Activated naive CD4-positive, alpha-beta T cell treated with anti-CD3 and anti-CD28 coated beads for 36 hours (primary cell): Measurements from ENCODE around the gene AACS. TPM values are rescaled to one million over a fixed set of nuclear protein-coding genes. Genes with fewer than 3 reads are reported as not detected.

Source experiments
- CTCF ChIA-PET: fragments of 350-600 bp; sonication (Branson Sonifier 250); formaldehyde crosslinking; loops from one replicate; lab custom pipeline; 2021; ENCODE audit warnings: antibody characterized with exemption; lab: Charles Lee
- DNase-seq: peaks from one replicate; pipeline ENCODE4 v3.0.0-alpha.2; 2020
- H3K27ac Mint-ChIP-seq: one replicate; pipeline ENCODE4 v1.8.0; 2021; ENCODE audit warnings: mild to moderate bottlenecking, mixed read lengths
- H3K27me3 Mint-ChIP-seq: one replicate; pipeline ENCODE4 v1.8.0; 2021; ENCODE audit warnings: low read depth, mixed read lengths
- H3K36me3 Mint-ChIP-seq: one replicate; pipeline ENCODE4 v1.8.0; 2021; ENCODE audit warnings: low read depth, mixed read lengths
- H3K4me1 Mint-ChIP-seq: one replicate; pipeline ENCODE4 v1.8.0; 2021; ENCODE audit warnings: low read depth, mixed read lengths
- H3K4me3 Mint-ChIP-seq: one replicate; pipeline ENCODE4 v1.8.0; 2021; ENCODE audit warnings: mild to moderate bottlenecking, moderate library complexity, mixed read lengths
- H3K9me3 Mint-ChIP-seq: one replicate; pipeline ENCODE4 v1.8.0; 2021; ENCODE audit warnings: mixed read lengths
- intact Hi-C: fragments of 100-400 bp; cut with micrococcal nuclease; formaldehyde crosslinking; loops from one replicate; pipeline ENCODE4 v1.15.1; 2023
- total RNA-seq, 2 experiments: library from RNA; stranded (reverse); gene quantifications; one replicate each; pipeline ENCODE4 v1.2.3, GENCODE V29; 2021

Gene AACS
- total RNA-seq, 2 experiments from 2014 or later = 10.6 to 11.2 TPM

DNA sequence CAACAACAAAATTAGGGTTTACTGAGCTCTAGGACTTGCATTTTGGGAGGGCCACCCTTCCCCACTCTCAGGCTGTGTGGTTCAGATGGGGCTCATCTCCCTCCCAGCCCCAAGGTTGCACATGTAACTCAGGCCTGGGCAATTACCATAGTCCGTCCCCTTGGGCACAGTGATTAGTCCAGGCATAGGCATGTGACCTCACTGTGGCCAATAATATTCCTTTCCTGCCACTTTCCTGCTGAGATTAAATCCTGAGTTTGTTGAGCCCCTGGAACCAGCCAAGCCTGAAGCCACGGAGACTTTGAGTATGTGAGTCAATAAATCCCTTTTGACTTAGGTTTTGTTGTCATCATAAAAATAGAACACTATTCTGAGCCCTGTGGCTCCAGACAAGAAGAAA, 113.0 kb downstream of the AACS start:
- Mint-ChIP-seq H3K4me3 (no peak overlapping the region), H3K9me3 (no peaks in the 10 kb centered on the region), H3K27me3 (peaks cover 29% of the 10 kb centered on the region), H3K27ac (no peak overlapping the region), H3K36me3 (no peaks in the 10 kb centered on the region), H3K4me1 (peaks cover 2% of the 10 kb centered on the region)
- CTCF ChIA-PET = no interaction called here
- no peak for DNase-seq
- intact Hi-C loops = no loop called here

DNA sequence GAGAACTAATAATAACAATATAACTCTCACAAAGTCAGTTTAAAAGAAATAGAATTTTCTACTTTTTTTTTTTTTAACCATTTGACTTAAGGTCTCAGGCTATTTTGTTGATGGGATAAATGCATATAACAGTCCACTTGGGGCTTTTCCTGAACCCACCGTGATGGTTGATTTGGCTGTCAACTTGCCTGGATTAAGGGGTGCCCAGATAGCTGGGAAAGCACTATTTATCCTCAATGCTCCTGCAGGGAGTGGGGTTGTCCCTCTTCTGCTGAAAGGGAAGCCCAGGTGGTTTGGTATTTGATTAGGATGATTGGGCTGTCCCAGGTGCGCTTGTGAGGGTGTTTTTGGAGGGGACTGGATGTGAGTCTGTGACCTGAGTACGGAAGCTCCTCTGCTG, 114.9 kb downstream of the AACS start:
- no peaks in the 10 kb centered on the region for H3K9me3 Mint-ChIP-seq
- no peak for DNase-seq
- H3K36me3 Mint-ChIP-seq = no peaks in the 10 kb centered on the region
- peaks cover 3% of the 10 kb centered on the region for H3K4me1 Mint-ChIP-seq
- no peak overlapping the region for H3K27ac Mint-ChIP-seq
- CTCF ChIA-PET = no interaction called here
- peaks cover 44% of the 10 kb centered on the region for H3K27me3 Mint-ChIP-seq
- intact Hi-C loops = loop anchor here (5.0 to 10.0 kb wide), 3 partner anchors 355 to 1695 kb away; no protein-coding TSS in a partner anchor
- no peak overlapping the region for H3K4me3 Mint-ChIP-seq

DNA sequence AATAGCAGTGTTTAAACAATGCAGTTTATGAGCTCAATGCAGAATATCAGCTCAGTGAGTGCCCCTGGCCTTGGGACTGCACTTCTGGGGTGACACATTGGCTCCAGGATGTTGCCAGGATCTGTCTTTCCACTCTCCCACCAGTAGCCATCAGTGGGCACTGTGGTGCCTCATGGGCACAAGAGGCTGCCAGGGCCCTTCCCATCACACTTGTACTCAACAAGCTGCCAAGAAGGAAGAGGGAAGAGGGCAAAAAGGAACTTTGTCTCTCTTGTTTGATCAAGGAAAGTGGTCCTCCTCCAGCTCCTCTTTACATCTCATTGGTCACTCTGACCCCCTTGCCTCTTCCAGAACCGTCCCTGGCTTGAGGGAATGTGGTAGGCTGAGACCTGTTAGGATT, 115.9 kb downstream of the AACS start:
- H3K27ac Mint-ChIP-seq = no peak overlapping the region

DNA sequence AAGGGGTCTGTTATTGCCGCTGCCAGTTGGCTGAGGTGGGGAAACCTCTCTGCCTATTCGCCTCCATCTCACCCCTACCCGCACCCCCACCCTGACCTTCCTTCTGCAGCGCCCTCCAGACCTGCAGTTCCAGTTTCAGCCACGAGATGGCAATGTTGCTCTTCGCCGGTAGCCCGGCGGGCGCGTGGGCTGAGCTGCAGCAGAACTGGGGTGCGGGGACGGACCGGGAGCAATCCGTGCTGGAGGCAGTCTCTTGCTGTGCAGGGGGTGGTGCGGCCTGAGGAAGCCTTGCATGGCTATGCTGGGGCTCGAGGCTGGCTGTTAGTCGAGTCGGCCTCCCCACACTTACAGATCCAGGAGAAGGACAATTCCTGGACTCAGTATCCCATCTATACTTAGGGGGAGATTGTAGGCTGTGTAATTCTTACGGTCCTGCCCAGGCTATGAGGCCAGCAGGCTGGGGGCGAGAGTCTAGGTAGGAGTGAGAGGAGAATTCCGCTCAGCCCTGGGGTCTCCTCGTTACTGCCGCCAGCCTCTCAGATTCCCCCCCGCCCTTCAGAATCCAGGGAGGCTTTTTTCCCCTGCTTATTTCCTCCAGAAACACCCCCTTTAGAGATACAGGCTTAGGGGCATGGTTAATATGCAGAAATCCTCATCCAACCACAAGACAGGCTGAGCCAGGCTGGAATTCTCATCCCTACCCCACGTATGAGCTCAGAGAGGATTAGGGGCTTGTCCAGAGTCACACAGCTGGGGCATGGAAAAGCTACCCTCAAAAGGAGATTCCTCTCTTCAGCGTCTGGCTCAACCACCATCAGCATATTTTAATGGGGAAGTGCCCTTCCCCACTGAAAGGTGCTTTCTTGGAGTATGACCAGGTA, 118.2 kb downstream of the AACS start:
- Mint-ChIP-seq H3K27ac (no peak overlapping the region), H3K27me3 (peaks cover 46% of the 10 kb centered on the region), H3K9me3 (no peaks in the 10 kb centered on the region), H3K36me3 (no peaks in the 10 kb centered on the region), H3K4me1 (peaks cover 6% of the 10 kb centered on the region), H3K4me3 (no peak overlapping the region)
- CTCF ChIA-PET = interaction anchor here (0.7 to 2.1 kb wide), 10 partner anchors 13 to 219 kb away, joined by 3 to 8 read pairs (median 4); no protein-coding TSS in a partner anchor
- intact Hi-C loops = loop anchor here (1.0 to 10.0 kb wide), 6 partner anchors 147 to 1691 kb away; no protein-coding TSS in a partner anchor
- DNase-seq = peak; percentile 83

More for the DNA sequence above, 115.9 kb downstream of the AACS start:
- Mint-ChIP-seq H3K9me3 (no peaks in the 10 kb centered on the region), H3K4me1 (peaks cover 6% of the 10 kb centered on the region), H3K27me3 (peaks cover 48% of the 10 kb centered on the region), H3K4me3 (no peak overlapping the region), H3K36me3 (no peaks in the 10 kb centered on the region)
- CTCF ChIA-PET = no interaction called here
- DNase-seq = no peak
- intact Hi-C loops = loop anchor here (5.0 to 10.0 kb wide), 3 partner anchors 354 to 1694 kb away; no protein-coding TSS in a partner anchor

DNA sequence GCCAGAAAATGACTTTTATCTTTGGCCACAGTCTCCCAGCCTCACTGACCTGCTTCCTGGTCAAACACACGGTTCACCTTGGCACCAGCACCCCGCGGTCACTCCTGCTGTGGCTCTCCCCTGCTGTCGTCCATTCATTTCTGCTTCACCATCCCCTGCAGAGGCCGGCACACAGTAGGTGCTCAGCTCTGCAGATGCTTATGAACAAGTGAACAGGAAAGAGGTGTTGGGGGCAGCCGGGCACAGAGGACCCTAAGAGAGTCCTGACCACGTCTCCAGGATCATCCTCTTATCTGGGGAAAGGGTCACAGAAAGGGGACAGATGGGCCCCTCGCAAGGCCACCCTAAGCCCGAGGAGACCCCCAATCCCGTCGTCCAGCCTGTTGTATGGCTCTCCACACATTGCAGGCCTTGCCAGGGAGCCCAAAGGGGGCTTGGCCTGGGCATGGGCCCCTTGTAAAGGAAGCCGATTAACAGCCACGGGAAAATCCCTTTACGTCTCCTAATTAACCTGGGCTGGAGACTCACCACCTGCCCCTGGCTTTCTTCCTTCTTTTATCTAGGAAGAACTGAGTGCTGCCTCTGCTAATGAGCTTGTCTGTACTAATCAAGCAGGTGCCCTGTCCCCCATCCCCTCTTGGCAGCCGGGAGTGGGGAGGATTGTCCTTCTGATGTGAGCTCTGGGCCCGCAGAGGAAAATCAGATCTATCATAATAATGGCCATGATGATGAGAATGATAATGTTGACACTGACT, 119.2 kb downstream of the AACS start:
- H3K27ac Mint-ChIP-seq = no peak overlapping the region
- intact Hi-C loops = loop anchor here (5.0 to 10.0 kb wide), 3 partner anchors 350 to 1690 kb away; no protein-coding TSS in a partner anchor
- CTCF ChIA-PET = interaction anchor here (0.7 to 2.1 kb wide), 7 partner anchors 14 to 220 kb away, joined by 3 to 8 read pairs (median 4); no protein-coding TSS in a partner anchor

DNA sequence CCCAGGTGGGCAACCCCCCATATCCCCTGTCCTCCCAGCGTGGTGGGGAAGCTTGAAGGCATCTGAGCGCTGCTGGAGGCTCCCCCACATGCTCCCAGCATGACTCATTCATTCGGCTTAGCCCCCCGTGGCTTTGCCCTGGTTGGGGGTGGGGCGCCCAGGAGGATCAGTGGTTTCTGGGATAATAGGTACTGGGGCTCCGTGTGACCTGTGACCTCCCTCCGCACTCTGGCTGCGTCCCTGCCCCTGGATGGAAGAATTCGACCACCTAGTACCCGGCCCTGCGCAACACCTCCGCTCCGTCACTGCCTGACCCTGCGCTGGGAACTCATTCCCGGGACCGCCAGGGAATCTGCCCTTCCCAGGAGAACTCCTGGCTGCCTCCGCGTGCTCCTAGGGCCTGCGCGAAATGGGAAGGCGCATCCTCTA, 120.1 kb downstream of the AACS start:
- Mint-ChIP-seq H3K36me3 (no peaks in the 10 kb centered on the region), H3K4me1 (peaks cover 6% of the 10 kb centered on the region), H3K27ac (no peak overlapping the region), H3K9me3 (no peaks in the 10 kb centered on the region), H3K4me3 (no peak overlapping the region), H3K27me3 (peaks cover 54% of the 10 kb centered on the region)
- CTCF ChIA-PET = interaction anchor here (0.7 to 1.1 kb wide), 2 partner anchors 218 to 219 kb away, joined by 3 read pairs; no protein-coding TSS in a partner anchor
- DNase-seq = no peak
- intact Hi-C loops = loop anchor here (10.0 kb wide), 2 partner anchors 349 to 1689 kb away; no protein-coding TSS in a partner anchor

More for the DNA sequence above, 119.2 kb downstream of the AACS start:
- Mint-ChIP-seq H3K27me3 (peaks cover 53% of the 10 kb centered on the region), H3K9me3 (no peaks in the 10 kb centered on the region), H3K4me1 (peaks cover 6% of the 10 kb centered on the region), H3K4me3 (no peak overlapping the region), H3K36me3 (no peaks in the 10 kb centered on the region)
- no peak for DNase-seq

DNA sequence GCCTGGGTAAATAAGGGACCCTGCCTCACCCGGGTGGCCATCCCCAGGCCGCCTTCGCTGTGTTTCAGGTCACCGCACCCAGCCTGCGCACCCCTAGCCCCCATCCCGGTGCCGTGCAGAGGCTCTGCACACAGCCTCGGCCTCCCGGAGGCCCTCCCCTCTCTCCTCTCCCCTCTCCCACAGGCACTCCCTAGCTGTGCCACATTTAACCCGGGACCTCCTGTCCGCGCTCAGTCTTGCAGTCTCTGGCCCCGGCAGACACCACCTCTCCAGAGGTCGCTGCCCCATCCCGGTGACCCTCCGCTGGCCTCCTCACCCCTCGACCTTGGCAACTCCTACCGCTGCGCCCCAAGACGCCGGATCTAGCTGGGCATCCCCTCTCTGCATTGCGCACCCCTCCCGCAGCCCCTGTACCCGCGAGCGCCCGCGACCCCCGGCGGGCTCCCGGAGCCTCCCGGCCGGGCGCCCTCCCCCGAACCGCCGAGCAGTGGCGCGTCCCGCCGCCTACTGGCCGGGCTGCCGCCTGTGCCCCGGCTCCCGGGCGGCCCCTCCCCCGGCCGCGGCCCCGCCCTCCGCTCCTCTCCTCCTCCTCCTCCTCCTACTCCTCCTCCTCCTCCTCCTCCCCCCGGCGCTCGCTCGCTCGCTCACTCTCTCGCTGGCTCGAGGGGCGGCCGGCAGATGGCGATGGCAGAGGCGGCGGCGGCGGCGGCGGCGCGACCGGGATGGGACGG, 120.7 kb downstream of the AACS start, which contains the start of gene TMEM132B:
Gene TMEM132B, plus strand, starts transcription at position 647 of the 731 bp plus-strand sequence.
- H3K27me3 Mint-ChIP-seq = peaks cover 54% of the 10 kb centered on the region
- peak; percentile 73 for DNase-seq
- no peak within 1 kb of the TSS for H3K4me3 Mint-ChIP-seq
- H3K4me1 Mint-ChIP-seq = peaks cover 6% of the 10 kb centered on the region
- intact Hi-C loops = loop anchor here (10.0 kb wide), 2 partner anchors 349 to 1689 kb away; no protein-coding TSS in a partner anchor
- no peaks in the 10 kb centered on the region for H3K36me3 Mint-ChIP-seq
- CTCF ChIA-PET = no interaction called here
- no peaks in the 10 kb centered on the region for H3K9me3 Mint-ChIP-seq
- no peak within 1 kb of the TSS for H3K27ac Mint-ChIP-seq

DNA sequence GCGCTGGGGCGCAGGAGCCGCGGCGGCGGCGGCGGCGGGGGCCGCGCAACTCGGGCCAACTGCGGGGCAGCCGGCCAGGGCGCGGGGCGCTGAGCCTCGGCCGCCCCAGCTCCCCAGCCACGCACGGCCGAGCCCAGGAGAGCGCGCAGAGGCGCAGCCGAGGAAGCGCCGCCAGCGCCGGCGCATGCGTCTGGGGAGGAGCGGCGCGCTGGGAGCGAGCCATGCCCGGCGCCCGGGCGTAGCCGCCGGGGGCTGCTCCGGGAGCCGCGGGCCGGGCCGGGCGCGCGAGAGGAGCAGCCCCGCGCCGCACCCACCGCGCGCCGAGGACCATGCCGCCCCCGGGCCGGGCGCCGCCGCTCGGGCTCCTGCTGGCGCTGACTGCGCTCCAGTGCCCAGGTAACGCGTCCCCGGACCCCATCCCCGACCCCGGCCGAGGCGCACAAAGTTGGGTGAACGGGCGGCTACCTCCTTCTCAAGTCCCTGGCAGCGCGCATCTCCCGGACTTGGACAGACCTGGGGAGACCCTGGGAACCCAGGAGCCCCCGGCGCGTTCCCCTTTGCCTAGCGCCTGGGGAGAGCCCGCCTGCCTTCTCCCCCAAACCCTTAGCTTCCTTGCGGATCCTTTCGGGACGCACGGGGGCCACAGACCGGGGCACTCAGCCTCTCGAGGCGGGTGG, 121.4 kb downstream of the AACS start:
- CTCF ChIA-PET = interaction anchor here (2.1 kb wide), 1 partner anchor 16 kb away, joined by 8 read pairs; no protein-coding TSS in a partner anchor
- Mint-ChIP-seq H3K27ac (no peak overlapping the region), H3K4me1 (peaks cover 6% of the 10 kb centered on the region), H3K36me3 (no peaks in the 10 kb centered on the region), H3K4me3 (no peak overlapping the region), H3K9me3 (no peaks in the 10 kb centered on the region), H3K27me3 (peaks cover 55% of the 10 kb centered on the region)
- no peak for DNase-seq
- intact Hi-C loops = loop anchor here (10.0 kb wide), 2 partner anchors 348 to 1688 kb away; no protein-coding TSS in a partner anchor

DNA sequence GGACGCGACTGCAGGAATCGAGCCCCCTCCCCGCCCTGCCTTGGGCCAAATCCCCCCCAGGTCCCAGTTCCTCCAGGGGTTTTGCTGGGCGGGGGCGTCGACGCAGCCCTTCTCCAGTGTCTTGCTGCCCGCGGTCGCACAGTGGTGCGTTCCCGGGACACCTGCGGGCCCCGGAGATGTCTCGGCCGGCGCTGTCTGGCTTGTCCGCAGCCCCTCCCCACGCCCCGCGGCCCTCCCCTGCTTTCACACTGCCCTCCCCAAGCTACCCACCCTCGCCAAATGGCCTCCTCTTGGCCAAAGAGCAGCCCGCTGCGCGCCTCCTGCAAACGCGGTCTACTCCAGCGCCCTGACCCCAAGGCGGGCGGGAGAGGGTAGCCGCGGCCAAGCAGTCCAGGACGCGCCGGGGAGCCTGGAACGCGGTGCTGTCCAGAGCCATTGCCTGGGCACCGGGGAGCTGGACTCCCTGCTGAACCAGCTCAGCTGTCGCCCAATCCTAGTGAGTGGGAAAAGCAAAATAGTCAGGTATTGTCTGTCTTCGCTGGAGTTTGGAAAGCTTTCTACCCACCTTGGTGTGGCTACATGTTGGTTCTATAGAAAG, 122.0 kb downstream of the AACS start:
- CTCF ChIA-PET = interaction anchor here (0.6 to 2.1 kb wide), 2 partner anchors 15 to 1217 kb away, joined by 4 to 8 read pairs; no protein-coding TSS in a partner anchor
- no peaks in the 10 kb centered on the region for H3K9me3 Mint-ChIP-seq
- H3K36me3 Mint-ChIP-seq = no peaks in the 10 kb centered on the region
- H3K27ac Mint-ChIP-seq = no peak overlapping the region
- intact Hi-C loops = loop anchor here (10.0 kb wide), 2 partner anchors 348 to 1688 kb away; no protein-coding TSS in a partner anchor
- H3K4me1 Mint-ChIP-seq = peaks cover 6% of the 10 kb centered on the region
- DNase-seq = no peak
- no peak overlapping the region for H3K4me3 Mint-ChIP-seq
- peaks cover 54% of the 10 kb centered on the region for H3K27me3 Mint-ChIP-seq

DNA sequence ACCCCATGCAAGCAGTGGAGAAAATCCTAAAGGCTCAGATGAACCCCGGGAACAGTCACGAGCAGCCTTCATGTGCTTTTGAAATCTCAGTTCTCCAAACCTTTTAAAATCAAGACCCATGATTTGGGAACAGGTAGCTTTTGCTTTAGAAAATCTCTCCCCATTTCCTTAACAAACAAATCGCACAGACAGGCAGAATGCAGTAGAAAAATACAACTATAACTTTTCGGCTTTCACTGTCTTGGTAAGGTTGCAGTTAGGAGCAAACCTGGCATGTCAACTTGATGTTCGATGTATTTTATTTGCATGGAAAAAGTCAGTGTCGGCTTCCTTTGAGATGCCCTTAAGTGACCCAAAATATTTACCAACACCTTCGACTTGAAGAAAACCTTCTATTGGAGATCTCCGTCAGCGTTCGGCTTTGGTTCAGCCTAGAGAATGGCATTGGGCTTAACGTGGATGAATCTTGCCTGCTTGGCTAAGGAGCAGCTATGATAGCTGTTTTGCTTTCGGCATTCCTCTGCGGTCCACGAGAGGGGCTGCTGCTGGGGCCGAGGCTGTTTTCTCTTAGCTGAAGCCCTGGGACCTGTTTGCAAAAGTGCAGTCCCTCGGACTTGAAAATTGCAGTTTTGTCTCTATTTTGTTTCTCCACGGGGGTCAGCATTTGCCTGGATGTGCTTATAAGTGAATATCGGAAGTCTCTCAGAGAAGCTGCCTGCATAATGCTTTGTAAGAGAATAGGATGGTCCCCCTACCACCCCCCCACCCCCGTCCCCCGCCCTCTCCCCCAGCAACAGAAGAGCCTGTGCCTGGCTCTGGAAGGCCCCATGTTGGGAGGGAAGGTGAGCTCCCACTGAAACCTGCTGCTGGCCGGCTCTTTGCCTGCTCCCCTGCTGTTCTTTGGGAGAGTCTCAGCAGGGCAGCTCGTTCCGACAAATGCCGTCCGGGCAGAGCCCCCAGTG, 122.8 kb downstream of the AACS start:
- CTCF ChIA-PET = interaction anchor here (0.6 to 2.1 kb wide), 2 partner anchors 14 to 1216 kb away, joined by 4 to 8 read pairs; no protein-coding TSS in a partner anchor
- no peak for DNase-seq
- no peak overlapping the region for H3K27ac Mint-ChIP-seq
- peaks cover 5% of the 10 kb centered on the region for H3K4me1 Mint-ChIP-seq
- H3K9me3 Mint-ChIP-seq = no peaks in the 10 kb centered on the region
- intact Hi-C loops = loop anchor here (10.0 kb wide), 2 partner anchors 347 to 1687 kb away; no protein-coding TSS in a partner anchor
- peaks cover 52% of the 10 kb centered on the region for H3K27me3 Mint-ChIP-seq
- H3K4me3 Mint-ChIP-seq = no peak overlapping the region
- no peaks in the 10 kb centered on the region for H3K36me3 Mint-ChIP-seq
